GM23338 (cell line): ENCODE data around the gene MAP4K4. TPM values are rescaled to one million over a fixed set of nuclear protein-coding genes. Genes with fewer than 3 reads are reported as not detected.

Source experiments
- ATAC-seq: fragments of 200-7000 bp; cut with Tn5 transposase; 3 replicates; pipeline ENCODE4 v1.9.1; 2020
- DNase-seq: peaks from one replicate; pipeline ENCODE4 v3.0.0-alpha.2; 2015; ENCODE audit warnings: low spot score
- H2AFZ ChIP-seq: fragments of 200-600 bp; sonication (generic); 2 replicates; pipeline ENCODE4 v1.8.0; 2016; ENCODE audit warnings: antibody characterized with exemption, mild to moderate bottlenecking, moderate library complexity
- H3F3A ChIP-seq: fragments of 200-600 bp; sonication (generic); replicated peaks from 2 replicates; pipeline ENCODE4 v1.8.0; 2017; ENCODE audit warnings: antibody characterized with exemption, mixed run types, low read depth
- H3K27ac ChIP-seq: fragments of 200-600 bp; sonication (generic); 2 replicates; pipeline ENCODE4 v1.6.1; 2016; ENCODE audit warnings: low read depth
- H3K27me3 ChIP-seq: fragments of 200-600 bp; sonication (generic); 2 replicates; pipeline ENCODE4 v1.8.0; 2016; ENCODE audit warnings: mild to moderate bottlenecking, mixed run types, moderate library complexity; ENCODE audit not compliant: insufficient read depth
- H3K36me3 ChIP-seq: fragments of 200-600 bp; sonication (generic); 2 replicates; pipeline ENCODE4 v1.8.0; 2016; ENCODE audit warnings: mild to moderate bottlenecking; ENCODE audit not compliant: insufficient read depth
- H3K4me1 ChIP-seq: fragments of 200-600 bp; sonication (generic); 2 replicates; pipeline ENCODE4 v1.8.0; 2016; ENCODE audit warnings: mild to moderate bottlenecking, moderate library complexity; ENCODE audit not compliant: insufficient read depth
- H3K4me2 ChIP-seq: fragments of 200-600 bp; sonication (generic); 2 replicates; pipeline ENCODE4 v1.7.1; 2017; ENCODE audit warnings: mixed run types
- H3K4me3 ChIP-seq: fragments of 200-600 bp; sonication (generic); 2 replicates; pipeline ENCODE4 v1.6.1; 2016; ENCODE audit warnings: mixed run types
- H3K79me2 ChIP-seq: fragments of 200-600 bp; sonication (generic); replicated peaks from 2 replicates; pipeline ENCODE4 v1.8.0; 2017; ENCODE audit warnings: mild to moderate bottlenecking; ENCODE audit not compliant: insufficient read depth
- H3K9me2 ChIP-seq: fragments of 200-600 bp; sonication (generic); 2 replicates; pipeline ENCODE4 v1.8.0; 2017; ENCODE audit not compliant: insufficient read depth
- H4K20me1 ChIP-seq: fragments of 200-600 bp; sonication (generic); replicated peaks from 2 replicates; pipeline ENCODE4 v1.8.0; 2017; ENCODE audit warnings: mild to moderate bottlenecking; ENCODE audit not compliant: insufficient read depth
- H3K27ac Mint-ChIP-seq: 2 replicates; pipeline ENCODE4 v1.8.0; 2020; ENCODE audit warnings: inconsistent platforms, mild to moderate bottlenecking, moderate library complexity, mixed read lengths
- H3K27me3 Mint-ChIP-seq: 3 replicates; pipeline ENCODE4 v1.8.0; 2022; ENCODE audit warnings: low read depth, mild to moderate bottlenecking, moderate library complexity, mixed read lengths, inconsistent platforms; ENCODE audit not compliant: insufficient read depth, poor library complexity
- H3K36me3 Mint-ChIP-seq: 3 replicates; pipeline ENCODE4 v1.8.0; 2021; ENCODE audit warnings: low read depth, mild to moderate bottlenecking, inconsistent platforms, moderate library complexity, mixed read lengths
- H3K4me1 Mint-ChIP-seq: 3 replicates; pipeline ENCODE4 v1.8.0; 2020; ENCODE audit warnings: mild to moderate bottlenecking, inconsistent platforms, mixed read lengths
- H3K4me3 Mint-ChIP-seq: 3 replicates; pipeline ENCODE4 v1.8.0; 2021; ENCODE audit warnings: moderate library complexity, mild to moderate bottlenecking, inconsistent platforms, mixed read lengths
- H3K9me3 Mint-ChIP-seq: 3 replicates; pipeline ENCODE4 v1.8.0; 2020; ENCODE audit warnings: moderate library complexity, mild to moderate bottlenecking, inconsistent platforms, mixed read lengths
- CREB1 ChIP-seq: fragments of 250-450 bp; sonication (Bioruptor Pico); IDR thresholded peaks from 2 replicates; pipeline ENCODE4 v1.5.0; 2020; ENCODE audit warnings: low read depth, mild to moderate bottlenecking, moderate library complexity
- EZH2 ChIP-seq: fragments of 200-600 bp; sonication (generic); IDR thresholded peaks from one replicate; pipeline ENCODE4 v1.8.0; 2017; ENCODE audit warnings: antibody characterized with exemption, mild to moderate bottlenecking, low read depth; ENCODE audit not compliant: unreplicated experiment
- EZH2phosphoT487 ChIP-seq: fragments of 200-600 bp; sonication (generic); IDR thresholded peaks from one replicate; pipeline ENCODE4 v1.8.1; 2018; ENCODE audit warnings: antibody characterized with exemption; ENCODE audit not compliant: unreplicated experiment
- REST ChIP-seq: IDR thresholded peaks from one replicate; pipeline ENCODE4 v1.6.1; 2018; ENCODE audit warnings: antibody characterized with exemption; ENCODE audit not compliant: unreplicated experiment
- STAT1 ChIP-seq: IDR thresholded peaks from one replicate; pipeline ENCODE4 v1.6.1; 2016; ENCODE audit warnings: antibody characterized with exemption; ENCODE audit not compliant: unreplicated experiment
- ZNF331 ChIP-seq: fragments of 250-450 bp; sonication (Bioruptor Pico); IDR thresholded peaks from 2 replicates; pipeline ENCODE4 v1.5.0; 2020; ENCODE audit warnings: low read depth, mild to moderate bottlenecking, moderate library complexity
- polyA plus RNA-seq: library from polyadenylated mRNA; unstranded; fragments of >200 nt; fragmentation: Nextera tagmentation; extraction: Ambion mirVana; gene quantifications from 2 replicates; pipeline ENCODE4 v1.2.1, GENCODE V29; 2016
- total RNA-seq: library from RNA; depleted of rRNA; stranded (reverse); fragments of >200 nt; shearing (Covaris generic); gene quantifications from 2 replicates; pipeline ENCODE4 v1.2.3, GENCODE V29; 2014
- TF ChIP-seq, protein P1 (sequence below): fragments of 250-450 bp; sonication (Bioruptor Pico); IDR thresholded peaks from 2 replicates; pipeline ENCODE4 v1.5.0; 2020; ENCODE audit warnings: mild to moderate bottlenecking, moderate library complexity

The MAP4K4 gene
- total and polyA plus RNA-seq, 2 experiments from 2014 or later = 34.6 to 99.2 TPM

DNA sequence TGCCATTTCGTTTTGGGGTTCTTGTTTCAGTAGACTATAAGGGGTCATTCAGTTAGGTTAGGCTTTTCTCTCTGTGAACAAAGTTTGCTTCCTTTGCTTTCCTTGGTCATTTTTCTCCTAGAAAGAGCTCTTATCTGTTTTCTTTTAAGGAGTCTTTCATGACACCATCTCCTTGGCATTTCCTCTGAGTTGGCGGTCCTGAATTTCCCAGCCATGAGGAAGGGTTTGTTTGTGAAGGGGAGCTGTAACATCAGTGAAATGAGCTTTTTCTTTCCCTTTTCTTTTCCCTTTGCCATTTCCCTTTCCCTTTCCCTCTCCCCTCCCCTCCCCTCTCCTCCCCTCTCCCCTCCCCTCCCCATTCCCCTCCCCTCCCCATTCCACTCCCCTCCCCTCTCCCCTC, 61.7 kb downstream of the MAP4K4 start:
- peaks cover 16% of the 10 kb centered on the region for H3K36me3 Mint-ChIP-seq
- Histone ChIP-seq H3K9me2 (0 out of 2 replicates have a peak, but pooled peaks cover 4% of the 10 kb centered on the region), H3K4me2 (no peak overlapping the region), H3K4me1 (peaks cover 51% of the 10 kb centered on the region), H3K27me3 (no peaks in the 10 kb centered on the region), H4K20me1 (peaks cover 33% of the 10 kb centered on the region), H3K27ac (peak overlapping the region; percentile 19; the same call in 1 of the 2 replicates), H2AFZ (no peak overlapping the region), H3K36me3 (no peaks in the 10 kb centered on the region), H3K4me3 (no peak overlapping the region), H3F3A (no peaks in the 10 kb centered on the region), H3K79me2 (peaks cover 96% of the 10 kb centered on the region)
- peaks cover 2% of the 10 kb centered on the region for H3K27me3 Mint-ChIP-seq
- no peak for TF ChIP-seq STAT1
- no peak overlapping the region for H3K27ac Mint-ChIP-seq
- peaks cover 8% of the 10 kb centered on the region; the same call in 2 of the 3 replicates for H3K9me3 Mint-ChIP-seq
- DNase-seq (no peak), ATAC-seq (no peak)
- peaks cover 47% of the 10 kb centered on the region for H3K4me1 Mint-ChIP-seq
- H3K4me3 Mint-ChIP-seq = no peak overlapping the region

DNA sequence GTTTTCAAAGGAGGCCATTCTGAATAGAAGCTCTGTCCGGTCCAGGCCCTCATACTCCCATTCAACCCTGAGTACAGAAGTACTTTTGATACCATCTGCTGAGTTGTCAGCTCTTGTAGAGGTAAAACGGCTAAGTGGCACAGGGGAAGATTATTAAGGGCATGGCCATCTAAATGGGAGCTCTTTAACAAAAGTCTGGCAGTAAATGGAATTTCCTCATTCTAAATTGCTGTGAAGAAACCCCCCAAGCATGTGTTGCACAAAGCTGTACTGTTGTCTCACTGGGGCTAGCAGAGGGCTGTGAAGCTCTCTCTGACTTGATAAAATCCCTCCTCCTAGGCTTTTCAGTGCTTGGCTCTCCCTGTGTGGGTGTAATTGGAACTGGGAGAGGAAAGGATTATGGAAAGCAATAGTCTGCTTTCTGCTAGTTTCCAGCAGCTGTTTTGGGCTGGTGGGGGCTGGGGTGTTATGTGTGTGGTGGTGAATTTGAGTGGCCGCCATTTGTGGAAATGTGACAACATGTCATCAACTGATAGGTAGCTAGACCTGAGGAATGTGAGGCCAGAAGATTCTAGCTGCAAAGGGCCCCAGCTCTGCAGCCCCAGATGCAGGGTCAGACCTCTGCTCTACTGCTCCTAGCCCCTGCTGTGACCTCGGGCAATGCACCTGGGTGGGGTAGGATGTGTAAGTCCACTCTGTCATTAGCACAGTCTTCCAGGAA, 65.1 kb downstream of the MAP4K4 start:
- H3K27ac ChIP-seq = 0 out of 2 replicates have a peak overlapping the region, but pooled peaks have one; percentile 55
- H3K9me3 Mint-ChIP-seq = peaks cover 8% of the 10 kb centered on the region; the same call in 2 of the 3 replicates
- peaks cover 12% of the 10 kb centered on the region for H4K20me1 ChIP-seq
- no peaks in the 10 kb centered on the region for H3K36me3 ChIP-seq
- no peak overlapping the region; the same call in 2 of the 3 replicates for H3K4me3 Mint-ChIP-seq
- peak overlapping the region; percentile 37 for H3K27ac Mint-ChIP-seq
- H3K27me3 Mint-ChIP-seq = no peaks in the 10 kb centered on the region
- DNase-seq = no peak
- peaks cover 63% of the 10 kb centered on the region for H3K4me1 ChIP-seq
- TF ChIP-seq REST (no peak), EZH2phosphoT487 (no peak), STAT1 (no peak), CREB1 (CRISPR knock-in tag) (no peak), ZNF331 (CRISPR knock-in tag) (no peak), EZH2 (no peak)
- TF ChIP-seq, protein P1, sequence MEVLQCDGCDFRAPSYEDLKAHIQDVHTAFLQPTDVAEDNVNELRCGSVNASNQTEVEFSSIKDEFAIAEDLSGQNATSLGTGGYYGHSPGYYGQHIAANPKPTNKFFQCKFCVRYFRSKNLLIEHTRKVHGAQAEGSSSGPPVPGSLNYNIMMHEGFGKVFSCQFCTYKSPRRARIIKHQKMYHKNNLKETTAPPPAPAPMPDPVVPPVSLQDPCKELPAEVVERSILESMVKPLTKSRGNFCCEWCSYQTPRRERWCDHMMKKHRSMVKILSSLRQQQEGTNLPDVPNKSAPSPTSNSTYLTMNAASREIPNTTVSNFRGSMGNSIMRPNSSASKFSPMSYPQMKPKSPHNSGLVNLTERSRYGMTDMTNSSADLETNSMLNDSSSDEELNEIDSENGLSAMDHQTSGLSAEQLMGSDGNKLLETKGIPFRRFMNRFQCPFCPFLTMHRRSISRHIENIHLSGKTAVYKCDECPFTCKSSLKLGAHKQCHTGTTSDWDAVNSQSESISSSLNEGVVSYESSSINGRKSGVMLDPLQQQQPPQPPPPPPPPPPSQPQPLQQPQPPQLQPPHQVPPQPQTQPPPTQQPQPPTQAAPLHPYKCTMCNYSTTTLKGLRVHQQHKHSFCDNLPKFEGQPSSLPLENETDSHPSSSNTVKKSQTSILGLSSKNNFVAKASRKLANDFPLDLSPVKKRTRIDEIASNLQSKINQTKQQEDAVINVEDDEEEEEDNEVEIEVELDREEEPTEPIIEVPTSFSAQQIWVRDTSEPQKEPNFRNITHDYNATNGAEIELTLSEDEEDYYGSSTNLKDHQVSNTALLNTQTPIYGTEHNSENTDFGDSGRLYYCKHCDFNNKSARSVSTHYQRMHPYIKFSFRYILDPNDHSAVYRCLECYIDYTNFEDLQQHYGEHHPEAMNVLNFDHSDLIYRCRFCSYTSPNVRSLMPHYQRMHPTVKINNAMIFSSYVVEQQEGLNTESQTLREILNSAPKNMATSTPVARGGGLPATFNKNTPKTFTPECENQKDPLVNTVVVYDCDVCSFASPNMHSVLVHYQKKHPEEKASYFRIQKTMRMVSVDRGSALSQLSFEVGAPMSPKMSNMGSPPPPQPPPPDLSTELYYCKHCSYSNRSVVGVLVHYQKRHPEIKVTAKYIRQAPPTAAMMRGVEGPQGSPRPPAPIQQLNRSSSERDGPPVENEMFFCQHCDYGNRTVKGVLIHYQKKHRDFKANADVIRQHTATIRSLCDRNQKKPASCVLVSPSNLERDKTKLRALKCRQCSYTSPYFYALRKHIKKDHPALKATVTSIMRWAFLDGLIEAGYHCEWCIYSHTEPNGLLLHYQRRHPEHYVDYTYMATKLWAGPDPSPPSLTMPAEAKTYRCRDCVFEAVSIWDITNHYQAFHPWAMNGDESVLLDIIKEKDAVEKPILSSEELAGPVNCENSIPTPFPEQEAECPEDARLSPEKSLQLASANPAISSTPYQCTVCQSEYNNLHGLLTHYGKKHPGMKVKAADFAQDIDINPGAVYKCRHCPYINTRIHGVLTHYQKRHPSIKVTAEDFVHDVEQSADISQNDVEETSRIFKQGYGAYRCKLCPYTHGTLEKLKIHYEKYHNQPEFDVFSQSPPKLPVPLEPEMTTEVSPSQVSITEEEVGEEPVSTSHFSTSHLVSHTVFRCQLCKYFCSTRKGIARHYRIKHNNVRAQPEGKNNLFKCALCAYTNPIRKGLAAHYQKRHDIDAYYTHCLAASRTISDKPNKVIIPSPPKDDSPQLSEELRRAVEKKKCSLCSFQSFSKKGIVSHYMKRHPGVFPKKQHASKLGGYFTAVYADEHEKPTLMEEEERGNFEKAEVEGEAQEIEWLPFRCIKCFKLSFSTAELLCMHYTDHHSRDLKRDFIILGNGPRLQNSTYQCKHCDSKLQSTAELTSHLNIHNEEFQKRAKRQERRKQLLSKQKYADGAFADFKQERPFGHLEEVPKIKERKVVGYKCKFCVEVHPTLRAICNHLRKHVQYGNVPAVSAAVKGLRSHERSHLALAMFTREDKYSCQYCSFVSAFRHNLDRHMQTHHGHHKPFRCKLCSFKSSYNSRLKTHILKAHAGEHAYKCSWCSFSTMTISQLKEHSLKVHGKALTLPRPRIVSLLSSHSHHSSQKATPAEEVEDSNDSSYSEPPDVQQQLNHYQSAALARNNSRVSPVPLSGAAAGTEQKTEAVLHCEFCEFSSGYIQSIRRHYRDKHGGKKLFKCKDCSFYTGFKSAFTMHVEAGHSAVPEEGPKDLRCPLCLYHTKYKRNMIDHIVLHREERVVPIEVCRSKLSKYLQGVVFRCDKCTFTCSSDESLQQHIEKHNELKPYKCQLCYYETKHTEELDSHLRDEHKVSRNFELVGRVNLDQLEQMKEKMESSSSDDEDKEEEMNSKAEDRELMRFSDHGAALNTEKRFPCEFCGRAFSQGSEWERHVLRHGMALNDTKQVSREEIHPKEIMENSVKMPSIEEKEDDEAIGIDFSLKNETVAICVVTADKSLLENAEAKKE (CRISPR knock-in tag) = no peak
- H3K27me3 ChIP-seq = no peaks in the 10 kb centered on the region
- peak overlapping the region; percentile 56; the same call in 1 of the 2 replicates for H3K4me2 ChIP-seq
- 0 out of 2 replicates have a peak, but pooled peaks cover 4% of the 10 kb centered on the region for H3K9me2 ChIP-seq
- H3K79me2 ChIP-seq = peaks cover 94% of the 10 kb centered on the region
- H2AFZ ChIP-seq = no peak overlapping the region
- peaks cover 10% of the 10 kb centered on the region for H3K36me3 Mint-ChIP-seq
- H3F3A ChIP-seq = no peaks in the 10 kb centered on the region
- no peak overlapping the region for H3K4me3 ChIP-seq
- peaks cover 61% of the 10 kb centered on the region for H3K4me1 Mint-ChIP-seq
- peak; percentile 57 for ATAC-seq
